GM21390 (cell line): ENCODE results near the gene HSD3B1.
A peak's percentile ranks its signal among the peaks of the same experiment; 100 is the strongest.
"Not testable (repeated sequence)": the region's sequence is repeated elsewhere in the genome, so short reads cannot be mapped to it uniquely, and the experiment has no call there.

ENCODE experiments used
- ATAC-seq: cut with Tn5 transposase; IDR thresholded peaks from one replicate; pipeline ENCODE4 v1.9.1; 2021; ENCODE audit not compliant: unreplicated experiment

HSD3B1 gene

GRCh38 chr1:119552656-119553055, 45.6 kb downstream of the HSD3B1 start:
- ATAC-seq, result not testable (repeated sequence)

DNA sequence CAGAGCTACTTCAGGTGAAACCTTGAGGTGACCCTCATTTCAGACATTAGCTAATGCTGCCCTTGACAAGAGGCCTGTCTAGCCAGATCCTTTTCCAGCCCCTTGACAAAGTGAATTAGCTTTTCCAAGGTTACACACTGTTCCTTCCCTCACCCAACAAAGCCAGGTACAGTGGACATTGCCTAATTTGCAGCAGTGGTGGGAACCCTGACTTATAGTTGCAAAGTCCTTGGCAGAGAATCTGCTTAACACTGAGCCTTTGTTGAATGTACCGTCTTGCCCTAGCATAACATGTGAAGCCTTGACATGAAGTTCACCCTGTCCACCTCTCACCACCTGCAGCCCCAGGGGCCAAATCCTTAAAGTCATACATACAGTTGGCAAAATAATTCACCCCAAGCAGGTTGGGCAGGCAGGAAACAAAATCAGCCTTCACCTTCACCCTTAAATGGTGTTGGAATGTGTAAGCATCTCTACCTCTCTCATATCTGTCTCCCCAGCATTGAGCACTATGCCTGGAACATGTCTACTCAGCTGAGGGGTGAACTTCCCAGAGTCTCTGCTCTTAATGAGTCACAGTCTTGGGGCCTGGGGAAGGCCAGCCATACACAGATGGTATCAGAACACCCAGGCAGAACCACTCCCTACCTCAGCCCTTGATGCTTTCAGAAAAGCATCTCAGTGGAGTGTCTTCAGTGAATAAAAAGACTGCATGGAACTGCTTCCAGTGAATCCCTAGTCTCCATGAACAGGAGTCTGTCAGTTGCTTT, 46.5 kb downstream of the HSD3B1 start:
- ATAC-seq, result not testable (repeated sequence)

- no peak for ATAC-seq
These were observed 47.2 kb downstream of the HSD3B1 start for GRCh38 chr1:119554183-119554582.

- no peak for ATAC-seq
These were observed 49.4 kb downstream of the HSD3B1 start for GRCh38 chr1:119556423-119556822.

- ATAC-seq, result not testable (repeated sequence)
These were observed 53.4 kb downstream of the HSD3B1 start for GRCh38 chr1:119560402-119560801.

- ATAC-seq, result peak; percentile 66
These were observed 57.5 kb downstream of the HSD3B1 start for GRCh38 chr1:119564548-119564947.
